ENCODE measurements around the gene EXT2. TPM values are rescaled to one million over a fixed set of nuclear protein-coding genes. Genes with fewer than 3 reads are reported as not detected.

The EXT2 gene
- total RNA-seq, 1 donor from 2014 or later: 67.7 TPM

- no peaks in the 10 kb centered on the region for H3K4me1 ChIP-seq (ENCODE audit: insufficient read depth, low read length)
- no peak overlapping the region for H3K9ac ChIP-seq (ENCODE audit: low read length)
- H3K9me3 ChIP-seq (ENCODE audit: insufficient read depth, low read depth, low read length): no peaks in the 10 kb centered on the region
- TF ChIP-seq CTCF (IDR thresholded peaks at IDR 0.05; ENCODE audit: insufficient read depth, low read depth, low read length): no peak
- FAIRE-seq: no peak
- H3K36me3 ChIP-seq (ENCODE audit: insufficient read depth, low read length): no peaks in the 10 kb centered on the region
- Mint-ChIP-seq H3K27ac (ENCODE audit: unreplicated experiment) (no peak overlapping the region), H3K36me3 (ENCODE audit: low read depth, unreplicated experiment) (peaks cover 28% of the 10 kb centered on the region), H3K27me3 (ENCODE audit: low read depth, unreplicated experiment) (no peaks in the 10 kb centered on the region), H3K4me3 (ENCODE audit: unreplicated experiment) (no peak overlapping the region), H3K9me3 (ENCODE audit: unreplicated experiment) (peaks cover 13% of the 10 kb centered on the region), H3K4me1 (ENCODE audit: low read depth, unreplicated experiment) (peaks cover 5% of the 10 kb centered on the region)
- DNase-seq (ENCODE audit: low read depth): no peak
- H3K27ac ChIP-seq (ENCODE audit: low read depth, low read length): no peak overlapping the region
- H2AFZ ChIP-seq (ENCODE audit: low read depth, low read length): no peak overlapping the region
- H3K4me3 ChIP-seq (ENCODE audit: insufficient read depth, low read depth, low read length): no peak overlapping the region
- no peaks in the 10 kb centered on the region for H3K79me2 ChIP-seq (ENCODE audit: insufficient read depth, low read length)
- no peak overlapping the region for H3K4me2 ChIP-seq (ENCODE audit: low read length)
- no peaks in the 10 kb centered on the region for H4K20me1 ChIP-seq (ENCODE audit: insufficient read depth, low read length)
- H3K27me3 ChIP-seq (ENCODE audit: insufficient read depth, low read length): no peaks in the 10 kb centered on the region
Measured at GRCh38 chr11:44189986-44190882, 94.8 kb downstream of the EXT2 start.

- FAIRE-seq: no peak
- Histone ChIP-seq H3K4me3 (ENCODE audit: insufficient read depth, low read depth, low read length) (no peak overlapping the region), H2AFZ (ENCODE audit: low read depth, low read length) (no peak overlapping the region)
Measured at GRCh38 chr11:44190883-44191230, 95.4 kb downstream of the EXT2 start.

More at GRCh38 chr11:44190883-44191230, 95.4 kb downstream of the EXT2 start:
- H3K4me1 ChIP-seq (ENCODE audit: insufficient read depth, low read length): no peaks in the 10 kb centered on the region
- H3K27me3 Mint-ChIP-seq (ENCODE audit: low read depth, unreplicated experiment): no peaks in the 10 kb centered on the region
- TF ChIP-seq CTCF (IDR thresholded peaks at IDR 0.05; ENCODE audit: insufficient read depth, low read depth, low read length) (no peak), EZH2 (IDR thresholded peaks at IDR 0.05; ENCODE audit: insufficient read depth, low read length) (no peak)
- DNase-seq (ENCODE audit: low read depth): no peak
- H3K4me2 ChIP-seq (ENCODE audit: low read length): no peak overlapping the region
- no peak overlapping the region for H3K4me3 Mint-ChIP-seq (ENCODE audit: unreplicated experiment)
- no peak overlapping the region for H3K27ac Mint-ChIP-seq (ENCODE audit: unreplicated experiment)
- H3K27ac ChIP-seq (ENCODE audit: low read depth, low read length): no peak overlapping the region
- no peak overlapping the region for H3K9ac ChIP-seq (ENCODE audit: low read length)
- no peaks in the 10 kb centered on the region for H3K9me3 ChIP-seq (ENCODE audit: insufficient read depth, low read depth, low read length)
- H3K36me3 ChIP-seq (ENCODE audit: insufficient read depth, low read length): no peaks in the 10 kb centered on the region
- H3K36me3 Mint-ChIP-seq (ENCODE audit: low read depth, unreplicated experiment): peaks cover 28% of the 10 kb centered on the region
- no peaks in the 10 kb centered on the region for H4K20me1 ChIP-seq (ENCODE audit: insufficient read depth, low read length)
- H3K79me2 ChIP-seq (ENCODE audit: insufficient read depth, low read length): no peaks in the 10 kb centered on the region
- H3K4me1 Mint-ChIP-seq (ENCODE audit: low read depth, unreplicated experiment): peaks cover 5% of the 10 kb centered on the region
- peaks cover 13% of the 10 kb centered on the region for H3K9me3 Mint-ChIP-seq (ENCODE audit: unreplicated experiment)
- no peaks in the 10 kb centered on the region for H3K27me3 ChIP-seq (ENCODE audit: insufficient read depth, low read length)

Measured in astrocyte (in vitro differentiated cells and primary cell).